MM.1S (cell line): Measurements from ENCODE around the gene RBM34.
"Not testable (repeated sequence)": the region's sequence is repeated elsewhere in the genome, so short reads cannot be mapped to it uniquely, and the experiment has no call there.

Experiments used
- CTCF ChIP-seq: fragments of 300-600 bp; sonication (generic); IDR thresholded peaks from 2 replicates; pipeline ENCODE4 v1.5.1; 2016; ENCODE audit warnings: antibody characterized with exemption, low read length, mixed read lengths
- EZH2phosphoT487 ChIP-seq: fragments of 300-600 bp; sonication (generic); IDR thresholded peaks from 2 replicates; pipeline ENCODE4 v1.6.1; 2018; ENCODE audit warnings: antibody characterized with exemption, low read length

- not testable (repeated sequence) for TF ChIP-seq CTCF, EZH2phosphoT487
These were observed 1.8 kb downstream of the RBM34 start for GRCh38 chr1:235159284-235159683.
